Heart right ventricle (tissue), 16 donors: ENCODE results near the gene SNX32. TPM values are rescaled to one million over a fixed set of nuclear protein-coding genes. Genes with fewer than 3 reads are reported as not detected.

ENCODE experiments used
- ATAC-seq, 8 donors: fragments of 200-7000 bp; cut with Tn5 transposase; one replicate each; pipeline ENCODE4 v1.9.1; 2020; ENCODE audit warnings: mild to moderate bottlenecking in 8 of 8, moderate library complexity in 8 of 8, moderate number of reproducible peaks in 1 of 8
- DNase-seq, 2 donors: peaks; one replicate each; pipeline ENCODE4 v3.0.0-alpha.2; 2020
- H3K27ac ChIP-seq, 10 donors: fragments of 200-600 bp; sonication (generic) in 2 of 10; one replicate each; pipeline versions ENCODE4 v1.5.0 to v1.8.0; 2020 to 2022; ENCODE audit warnings: mild to moderate bottlenecking in 3 of 10
- H3K27me3 ChIP-seq, 7 donors: fragments of 200-600 bp; one replicate each; pipeline ENCODE4 v1.8.0; 2021 to 2022; ENCODE audit warnings: mild to moderate bottlenecking in 2 of 7
- H3K36me3 ChIP-seq, 9 donors: fragments of 200-600 bp; sonication (generic) in 1 of 9; one replicate each; pipeline versions ENCODE4 v1.5.0 to v1.8.0; 2020 to 2022; ENCODE audit warnings: mild to moderate bottlenecking in 2 of 9
- H3K4me1 ChIP-seq, 9 donors: fragments of 200-600 bp; sonication (generic) in 1 of 9; one replicate each; pipeline versions ENCODE4 v1.5.0 to v1.8.0; 2020 to 2022; ENCODE audit warnings: mild to moderate bottlenecking in 4 of 9
- H3K4me3 ChIP-seq, 10 donors: fragments of 200-600 bp; sonication (generic) in 2 of 10; one replicate each; pipeline versions ENCODE4 v1.5.0 to v1.8.0; 2020 to 2022; ENCODE audit warnings: mild to moderate bottlenecking in 7 of 10, moderate library complexity in 2 of 10
- H3K9me3 ChIP-seq, 11 donors: fragments of 200-600 bp in 10 of 11; sonication (generic) in 2 of 11; one replicate each; pipeline versions ENCODE4 v1.5.0 to v1.8.0; 2013 to 2022; ENCODE audit warnings: mild to moderate bottlenecking in 2 of 11, control low read depth in 1 of 11, moderate library complexity in 1 of 11
- WGBS, 2 donors: extraction: QIAGEN DNeasy Blood & Tissue Kit; methylation state at CpG; one replicate each; pipeline ENCODE4 v1.1.7; 2013; ENCODE audit warnings: inconsistent platforms in 1 of 2; 5-methylcytosine and 5-hydroxymethylcytosine counted together
- intact Hi-C, 10 donors: fragments of 100-400 bp; cut with DNase I; formaldehyde crosslinking; loops; one replicate each; pipeline versions ENCODE4 v1.11.1 to v1.14.2; 2022
- polyA plus RNA-seq, 2 donors: library from polyadenylated mRNA; stranded (reverse); fragments of 200-250 nt; gene quantifications; one replicate each; pipeline ENCODE4 v1.2.3, GENCODE V29; 2013
- total RNA-seq, 10 donors: library from RNA; stranded (reverse); fragmentation: NEBNext Ultra II Directional in 3 of 10; extraction: Animal tissue kit (Norgen Biotek cat#: 25700) in 3 of 10; gene quantifications; one replicate each; pipeline versions ENCODE4 v1.2.1 to v1.2.4, GENCODE V29; 2021 to 2023
- TF ChIP-seq, protein P1 (sequence below), 9 donors: fragments of 200-600 bp; sonication (generic) in 2 of 9; IDR thresholded peaks; one replicate each; pipeline versions ENCODE4 v1.5.0 to v1.8.0; 2021 to 2022; ENCODE audit warnings: antibody characterized with exemption in 9 of 9, mild to moderate bottlenecking in 5 of 9, moderate library complexity in 1 of 9
- donor health status: Arrhythmogenic right ventricular cardiomyopathy.
- donor health status: ischemic (EF 13 %, LVEDD 7.1; RV severe dilation, severe dysfunction).
- donor health status: healthy with polysubstance abuse.
- donor health status: DM: no; HTN: yes; CAD: no.
- donor health status: DM: no; HTN: no; CAD: no.
- donor health status: ischemic (EF 25% LVEDD 6.9; RV normal size, moderate dysfunction).
- donor health status: ischemic (EF 25% LVEDD 5.7; RV mildly dilated, moderate dysfunction).
- donor health status: healthy.
- donor health status: DM: yes; HTN: yes; CAD: no.
- donor health status: Ischemic cardiomyopathy.
- donor health status: ischemic (EF 35%, LVEDD 5.7; RV mildly dilated, moderate dysfunction).
- donor health status: nonischemic (EF 11% LVEDD 7.7; RV severe dilation, severe dysfunction).
- donor health status: DM: yes; HTN: yes; CAD: no.
- donor health status: PGD.
- donor health status: ischemic (EF 29% LVEDD 5.4; RV normal size, mild dysfunction).
- donor health status: nonischemic (EF 23%, LVEDD 6.1; RV moderate dilation, normal function).

Gene SNX32
- total and polyA plus RNA-seq, 12 donors = 0.13 to 0.58 (median 0.32) TPM; not detected in 5

DNA sequence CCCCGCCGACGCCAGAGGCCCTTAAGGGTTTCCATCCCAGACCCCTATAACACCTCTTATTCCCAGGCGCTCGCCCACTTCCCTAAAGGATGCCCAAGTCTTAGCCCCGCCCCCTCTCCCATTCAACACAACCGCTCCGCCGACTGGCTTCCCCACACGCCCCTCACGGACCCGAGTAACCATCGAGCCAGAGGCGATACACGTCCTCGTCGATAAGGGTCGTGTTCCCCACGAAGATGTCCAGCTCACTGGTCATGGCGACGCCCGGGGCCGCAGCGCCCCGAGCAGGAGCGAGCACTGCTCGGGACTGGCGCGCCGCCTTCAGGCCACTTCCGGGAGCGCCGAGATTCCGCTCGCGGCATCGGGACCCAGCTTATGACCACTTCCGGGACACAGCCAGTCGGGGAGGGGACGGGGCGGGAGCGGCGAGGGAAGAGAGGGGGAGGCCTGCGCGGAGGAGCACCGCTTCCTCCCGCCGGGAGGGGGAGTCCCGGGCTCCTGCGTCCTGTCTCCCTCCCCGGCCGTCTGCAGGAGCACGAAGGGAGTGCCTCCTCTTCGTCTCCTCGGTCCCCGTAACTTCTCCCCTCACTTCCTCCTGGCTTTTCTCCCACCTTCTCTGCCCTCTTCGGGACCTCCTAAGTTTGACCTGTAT lies 54.5 kb downstream of the SNX32 start, which contains the start of gene FIBP:
Gene FIBP, minus strand, starts transcription at position 309 of the 652 bp plus-strand sequence. Its CDS starts 53 bp downstream, at position 256.
- ATAC-seq (peak; percentile 82 to 90 (median 87)), DNase-seq (peak; percentile 98)
- 0 to 1% methylated on average over 53 to 56 of the region's 57 CpGs for WGBS, 2 donors
- intact Hi-C loops = loop anchor here in 7 of 10 donors (1.0 to 10.0 kb wide), 9 partner anchors 15 to 173 kb away; partner anchors contain the start of genes SART1 (in 6 of the 7), C11orf68 (in 4 of the 7), DRAP1 (in 4 of the 7) and CFL1 (in 2 of the 7)
- Histone ChIP-seq H3K36me3 (peaks cover 0 to 38% (median 16%) of the 10 kb centered on the region in 9 donors), H3K9me3 (no peaks in the 10 kb centered on the region), H3K27ac (peak within 1 kb of the TSS; percentile 91 to 100 (median 98)), H3K4me3 (peak within 1 kb of the TSS; percentile 48 to 98 (median 76)), H3K27me3 (no peaks in the 10 kb centered on the region), H3K4me1 (peaks cover 20 to 70% (median 57%) of the 10 kb centered on the region in 9 donors)
- TF ChIP-seq, protein P1, sequence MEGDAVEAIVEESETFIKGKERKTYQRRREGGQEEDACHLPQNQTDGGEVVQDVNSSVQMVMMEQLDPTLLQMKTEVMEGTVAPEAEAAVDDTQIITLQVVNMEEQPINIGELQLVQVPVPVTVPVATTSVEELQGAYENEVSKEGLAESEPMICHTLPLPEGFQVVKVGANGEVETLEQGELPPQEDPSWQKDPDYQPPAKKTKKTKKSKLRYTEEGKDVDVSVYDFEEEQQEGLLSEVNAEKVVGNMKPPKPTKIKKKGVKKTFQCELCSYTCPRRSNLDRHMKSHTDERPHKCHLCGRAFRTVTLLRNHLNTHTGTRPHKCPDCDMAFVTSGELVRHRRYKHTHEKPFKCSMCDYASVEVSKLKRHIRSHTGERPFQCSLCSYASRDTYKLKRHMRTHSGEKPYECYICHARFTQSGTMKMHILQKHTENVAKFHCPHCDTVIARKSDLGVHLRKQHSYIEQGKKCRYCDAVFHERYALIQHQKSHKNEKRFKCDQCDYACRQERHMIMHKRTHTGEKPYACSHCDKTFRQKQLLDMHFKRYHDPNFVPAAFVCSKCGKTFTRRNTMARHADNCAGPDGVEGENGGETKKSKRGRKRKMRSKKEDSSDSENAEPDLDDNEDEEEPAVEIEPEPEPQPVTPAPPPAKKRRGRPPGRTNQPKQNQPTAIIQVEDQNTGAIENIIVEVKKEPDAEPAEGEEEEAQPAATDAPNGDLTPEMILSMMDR (IDR thresholded peaks at IDR 0.05) = peak; percentile 81 to 93 (median 88)

DNA sequence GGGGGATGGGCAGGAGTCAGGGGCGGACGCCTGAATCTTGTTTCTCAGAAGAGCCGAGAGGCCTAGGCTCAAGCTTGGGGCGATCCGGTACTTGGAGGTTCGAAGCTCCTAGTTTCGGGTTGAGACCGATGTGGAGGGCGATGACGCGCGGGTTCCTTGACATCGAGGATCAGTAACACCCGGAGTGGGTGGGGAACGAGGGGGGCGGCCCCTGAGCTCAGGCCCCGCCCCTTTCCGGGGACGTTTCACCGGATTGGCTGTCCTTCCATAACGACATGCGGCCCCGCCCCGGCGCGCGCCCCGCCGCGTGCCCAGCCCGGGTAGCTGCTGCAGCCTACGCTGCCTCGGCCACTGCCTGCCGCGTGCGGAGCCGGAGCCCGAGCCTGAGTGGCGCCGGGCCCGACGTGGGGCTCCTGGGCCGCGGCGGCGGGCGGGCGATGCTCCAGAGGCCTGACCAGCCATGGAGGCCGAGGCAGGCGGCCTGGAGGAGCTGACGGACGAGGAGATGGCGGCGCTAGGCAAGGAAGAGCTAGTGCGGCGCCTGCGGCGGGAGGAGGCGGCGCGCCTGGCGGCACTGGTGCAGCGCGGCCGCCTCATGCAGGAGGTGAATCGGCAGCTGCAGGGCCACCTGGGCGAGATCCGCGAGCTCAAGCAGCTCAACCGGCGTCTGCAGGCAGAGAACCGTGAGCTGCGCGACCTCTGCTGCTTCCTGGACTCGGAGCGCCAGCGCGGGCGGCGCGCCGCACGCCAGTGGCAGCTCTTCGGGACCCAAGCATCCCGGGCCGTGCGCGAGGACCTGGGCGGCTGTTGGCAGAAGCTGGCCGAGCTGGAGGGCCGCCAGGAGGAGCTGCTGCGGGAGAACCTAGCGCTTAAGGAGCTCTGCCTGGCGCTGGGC lies 56.8 kb downstream of the SNX32 start, which contains the start of gene CCDC85B:
Gene CCDC85B, plus strand, starts transcription at position 350 of the 895 bp plus-strand sequence. Its CDS starts 111 bp downstream, at position 461.
- H3K4me3 ChIP-seq = peak within 1 kb of the TSS; percentile 66 to 98 (median 86)
- DNase-seq (peak; percentile 98 to 99), ATAC-seq (peak; percentile 74 to 86 (median 81))
- peaks cover 22 to 75% (median 65%) of the 10 kb centered on the region in 9 donors for H3K4me1 ChIP-seq
- H3K9me3 ChIP-seq = no peaks in the 10 kb centered on the region
- TF ChIP-seq, protein P1 (IDR thresholded peaks at IDR 0.05) = peak in 4 of 9 donors; percentile 12 to 23 (median 14)
- WGBS, 2 donors = 0% methylated on average over 88 to 94 of the region's 94 CpGs
- H3K27ac ChIP-seq = peak within 1 kb of the TSS; percentile 91 to 100 (median 98)
- peaks cover 0 to 17% (median 0%) of the 10 kb centered on the region in 9 donors for H3K36me3 ChIP-seq
- intact Hi-C loops = loop anchor here in 1 of 10 donors (2.0 kb wide), 1 partner anchor 28 kb away; the partner anchor contains the start of genes C11orf68 and DRAP1
- no peaks in the 10 kb centered on the region for H3K27me3 ChIP-seq

DNA sequence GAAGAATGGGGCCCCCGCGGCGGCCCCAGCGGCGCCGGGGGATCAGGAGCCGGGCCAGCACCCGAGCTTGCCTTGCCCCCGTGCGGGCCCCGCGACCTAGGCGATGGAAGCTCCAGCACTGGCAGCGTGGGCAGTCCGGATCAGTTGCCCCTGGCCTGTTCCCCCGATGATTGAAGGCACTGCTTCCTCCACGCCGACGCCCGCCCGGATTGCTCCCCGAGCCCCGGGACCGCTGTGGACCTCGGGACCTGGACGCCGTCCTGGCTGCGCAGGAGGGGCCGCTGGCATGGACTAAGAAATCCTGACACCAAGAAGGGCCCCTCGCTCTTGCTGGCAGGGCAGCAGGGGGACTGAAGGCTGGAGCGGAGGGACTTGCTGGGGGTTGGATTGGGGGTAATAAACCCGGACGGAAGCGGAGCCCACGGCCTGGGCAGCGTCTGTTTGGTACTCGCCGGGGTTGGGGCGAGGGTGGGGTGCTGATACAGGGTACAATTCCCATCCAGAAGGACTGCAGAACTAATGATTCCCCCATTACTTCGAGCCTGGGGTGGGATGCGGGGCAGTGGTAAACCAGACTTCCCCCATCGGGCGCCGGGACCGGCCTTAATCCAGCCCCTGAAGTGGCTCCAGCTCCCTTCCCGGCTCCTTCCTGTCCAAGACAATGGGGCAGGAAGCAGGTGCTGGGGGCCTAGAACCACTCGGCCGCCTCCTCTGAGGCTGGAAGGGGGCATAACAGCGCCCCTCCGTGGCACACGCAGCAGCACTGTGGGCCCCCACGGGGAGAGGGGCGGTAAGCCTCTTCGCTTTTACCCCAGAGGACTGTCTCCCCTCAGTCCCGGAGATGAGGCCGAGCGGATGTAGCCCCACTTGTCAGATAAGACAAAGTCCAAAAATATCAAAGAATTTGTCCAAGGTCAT lies 57.7 kb downstream of the SNX32 start:
- TF ChIP-seq, protein P1 (IDR thresholded peaks at IDR 0.05) = peak in 8 of 9 donors; percentile 22 to 71 (median 50)
- WGBS, 2 donors = 2 to 4% methylated on average over 50 to 57 of the region's 57 CpGs
- peak overlapping the region; percentile 66 to 98 (median 86) for H3K4me3 ChIP-seq
- no peaks in the 10 kb centered on the region for H3K27me3 ChIP-seq
- ATAC-seq (peak; percentile 0 to 46 (median 19)), DNase-seq (peak; percentile 70 to 85)
- H3K27ac ChIP-seq = peak overlapping the region; percentile 91 to 100 (median 98)
- H3K36me3 ChIP-seq = peaks cover 0 to 13% (median 0%) of the 10 kb centered on the region in 9 donors
- no peaks in the 10 kb centered on the region for H3K9me3 ChIP-seq
- intact Hi-C loops = loop anchor here in 1 of 10 donors (2.0 kb wide), 1 partner anchor 27 kb away; the partner anchor contains the start of genes C11orf68 and DRAP1
- peaks cover 22 to 74% (median 65%) of the 10 kb centered on the region in 9 donors for H3K4me1 ChIP-seq
